GM19463 (cell line): ENCODE data around the gene CIBAR2.

Source experiments
- ATAC-seq: cut with Tn5 transposase; IDR thresholded peaks from one replicate; pipeline ENCODE4 v1.9.1; 2021; ENCODE audit warnings: mild to moderate bottlenecking, moderate library complexity; ENCODE audit not compliant: unreplicated experiment

CIBAR2 gene

DNA sequence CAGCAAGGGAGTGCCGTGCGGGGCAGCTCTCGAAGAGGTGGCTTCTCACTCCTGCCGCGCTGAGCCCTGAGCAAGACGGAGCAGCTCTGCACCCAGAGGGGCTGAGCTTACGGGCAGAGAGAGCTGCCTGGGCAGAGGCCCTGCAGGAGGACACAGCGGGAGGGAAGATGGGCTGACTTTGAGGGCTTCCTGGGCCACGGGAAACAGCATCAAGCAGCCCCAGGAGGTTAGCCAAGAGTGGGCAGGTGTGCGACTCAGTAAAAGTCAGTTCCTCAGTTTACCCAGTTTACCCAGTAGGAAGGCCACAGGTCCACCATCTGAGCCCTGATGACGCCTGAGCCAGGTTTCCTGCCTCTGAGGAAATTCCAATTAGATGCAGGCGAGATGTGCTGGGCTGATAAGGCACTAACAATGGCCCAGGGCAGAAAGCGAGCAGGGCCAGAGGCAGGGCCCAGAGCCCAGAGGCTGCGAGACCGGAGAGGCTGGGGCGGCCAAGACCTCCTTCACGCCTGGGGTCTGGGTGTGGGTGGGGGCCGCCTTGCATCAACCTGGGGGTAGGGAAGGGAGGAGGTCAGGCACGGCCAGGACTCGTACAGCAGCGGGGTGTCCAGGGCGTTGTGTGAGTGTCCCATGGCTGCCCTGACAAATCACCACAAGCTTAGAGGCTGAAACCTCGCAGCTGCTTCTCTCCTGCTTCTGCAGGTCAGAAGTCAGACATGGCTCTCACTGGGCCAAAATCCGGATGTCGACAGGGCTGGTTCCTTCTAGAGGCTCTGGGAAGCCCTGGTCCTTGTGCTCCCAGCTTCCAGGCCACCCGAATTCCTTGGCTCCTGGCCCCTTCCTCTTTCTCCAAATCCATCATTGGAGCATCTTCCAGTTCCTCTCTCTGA, 32.0 kb upstream of the CIBAR2 start:
- ATAC-seq = no peak

DNA sequence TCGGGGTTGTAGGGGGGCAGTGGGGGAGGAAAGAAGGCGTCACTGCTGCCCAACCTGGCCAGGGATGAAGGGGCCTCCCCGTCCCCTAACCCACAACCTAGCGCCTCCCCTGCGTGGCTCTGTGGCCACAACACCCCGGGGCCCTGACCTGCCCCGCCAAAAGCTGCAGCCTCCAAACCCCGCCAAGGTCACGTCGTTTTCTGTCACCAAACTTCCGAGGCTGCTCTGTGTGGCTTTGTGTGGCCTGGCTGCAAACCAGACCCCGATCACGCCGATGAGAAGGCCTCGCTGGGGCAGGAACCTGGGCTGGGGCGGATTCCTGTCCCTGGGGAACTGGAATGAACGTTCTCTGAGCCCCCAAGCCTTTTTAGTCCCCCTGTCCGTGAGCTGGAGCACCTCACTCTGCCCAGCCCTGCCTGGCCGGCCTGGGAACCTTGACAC, 30.5 kb upstream of the CIBAR2 start:
- no peak for ATAC-seq

DNA sequence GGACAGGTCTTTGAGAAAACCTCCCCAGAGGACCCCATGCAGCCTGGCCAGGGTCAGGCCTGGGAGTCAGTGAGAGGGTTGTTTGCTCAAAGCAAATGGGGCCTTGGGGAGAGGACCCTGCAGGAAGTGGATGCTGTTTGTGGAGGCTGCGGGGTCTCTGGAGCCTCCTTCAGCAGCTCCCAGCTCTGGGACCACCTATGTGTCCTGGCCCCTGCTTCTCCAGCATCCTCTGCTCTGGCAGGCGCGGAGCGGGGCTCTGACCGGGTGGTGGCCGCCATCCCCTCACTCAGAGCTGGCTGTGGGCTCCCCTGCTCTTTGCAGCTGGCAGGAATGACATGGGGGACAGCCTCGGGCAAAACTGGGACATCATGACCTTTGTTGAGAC, 29.8 kb upstream of the CIBAR2 start:
- no peak for ATAC-seq

DNA sequence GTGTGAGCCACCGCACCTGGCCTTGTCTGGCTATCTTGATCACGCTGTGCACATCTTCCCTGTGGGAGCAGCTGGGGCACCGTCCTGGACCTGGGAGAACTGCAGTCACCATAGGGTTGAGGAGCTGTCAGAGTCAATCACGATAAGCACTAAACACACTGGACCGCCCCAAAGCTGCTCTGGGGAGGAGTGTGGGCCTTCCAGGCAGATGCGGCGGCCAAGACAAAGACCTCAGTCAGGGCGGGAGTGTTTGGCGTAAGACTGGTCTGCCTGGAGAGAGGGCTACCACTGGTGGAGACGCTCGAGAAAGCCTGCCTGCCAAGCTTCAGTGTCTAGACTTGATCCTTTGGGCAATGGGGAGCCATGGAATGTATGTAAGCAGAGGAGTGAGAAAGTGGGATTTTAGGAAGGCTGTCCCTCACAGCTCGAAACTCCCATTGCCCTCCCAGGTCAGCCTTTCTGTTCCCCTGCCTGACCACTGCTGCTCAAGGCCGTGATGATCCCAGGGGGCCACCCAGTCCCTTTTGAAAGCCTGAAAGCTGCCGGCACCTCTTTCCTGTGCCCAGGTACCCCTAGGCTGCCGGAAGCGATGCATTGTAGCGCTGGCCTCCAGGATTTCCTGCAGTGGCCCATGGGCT, 29.3 kb upstream of the CIBAR2 start:
- ATAC-seq = no peak

DNA sequence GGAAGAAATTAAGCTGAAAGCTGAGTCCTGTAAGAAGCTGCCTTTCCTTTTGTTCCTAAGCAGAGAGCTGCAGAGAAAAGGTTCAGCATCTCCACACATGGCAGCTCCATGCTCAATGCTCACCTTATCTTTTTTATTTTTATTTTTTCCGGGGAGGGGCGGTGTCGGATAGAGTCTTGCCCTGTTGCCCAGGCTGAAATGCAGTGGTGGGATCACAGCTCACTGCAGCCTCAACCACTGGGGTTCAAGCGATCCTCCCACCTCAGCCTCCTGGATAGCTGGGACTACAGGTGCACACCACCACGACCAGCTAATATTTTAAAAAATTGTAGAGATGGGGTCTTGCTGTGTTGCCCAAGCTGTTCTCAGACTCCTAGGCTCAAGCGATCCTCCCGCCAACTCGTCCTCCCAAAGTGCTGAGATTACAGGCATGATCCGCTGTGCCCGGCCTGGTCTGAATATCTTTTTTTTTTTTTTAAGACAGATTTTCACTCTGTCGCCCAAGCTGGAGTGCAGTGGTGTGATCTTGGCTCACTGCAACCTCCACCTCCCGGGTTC, 28.3 kb upstream of the CIBAR2 start:
- no peak for ATAC-seq

DNA sequence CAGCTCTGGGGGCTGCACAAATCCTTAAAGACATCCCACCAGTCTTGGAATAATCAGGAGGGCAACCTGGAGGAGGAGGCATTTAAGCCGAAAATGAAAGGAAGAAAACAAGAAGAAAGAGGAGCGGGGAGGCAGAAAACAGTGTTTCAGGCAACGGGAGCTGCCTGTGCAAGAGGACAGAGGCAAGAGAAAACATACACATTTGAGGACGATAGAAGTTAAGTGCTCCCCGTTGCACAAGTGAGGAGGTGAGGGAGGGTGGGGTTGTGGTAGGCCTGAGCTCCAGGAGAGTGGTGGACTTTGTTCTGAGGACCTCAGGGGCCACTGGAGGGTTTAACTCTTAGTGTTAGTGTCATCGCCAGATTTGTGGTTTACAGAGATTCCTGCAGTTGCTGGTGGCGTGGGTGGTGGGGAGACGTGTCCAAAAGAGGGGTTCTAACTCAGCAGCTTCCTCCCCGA, 27.6 kb upstream of the CIBAR2 start:
- no peak for ATAC-seq

DNA sequence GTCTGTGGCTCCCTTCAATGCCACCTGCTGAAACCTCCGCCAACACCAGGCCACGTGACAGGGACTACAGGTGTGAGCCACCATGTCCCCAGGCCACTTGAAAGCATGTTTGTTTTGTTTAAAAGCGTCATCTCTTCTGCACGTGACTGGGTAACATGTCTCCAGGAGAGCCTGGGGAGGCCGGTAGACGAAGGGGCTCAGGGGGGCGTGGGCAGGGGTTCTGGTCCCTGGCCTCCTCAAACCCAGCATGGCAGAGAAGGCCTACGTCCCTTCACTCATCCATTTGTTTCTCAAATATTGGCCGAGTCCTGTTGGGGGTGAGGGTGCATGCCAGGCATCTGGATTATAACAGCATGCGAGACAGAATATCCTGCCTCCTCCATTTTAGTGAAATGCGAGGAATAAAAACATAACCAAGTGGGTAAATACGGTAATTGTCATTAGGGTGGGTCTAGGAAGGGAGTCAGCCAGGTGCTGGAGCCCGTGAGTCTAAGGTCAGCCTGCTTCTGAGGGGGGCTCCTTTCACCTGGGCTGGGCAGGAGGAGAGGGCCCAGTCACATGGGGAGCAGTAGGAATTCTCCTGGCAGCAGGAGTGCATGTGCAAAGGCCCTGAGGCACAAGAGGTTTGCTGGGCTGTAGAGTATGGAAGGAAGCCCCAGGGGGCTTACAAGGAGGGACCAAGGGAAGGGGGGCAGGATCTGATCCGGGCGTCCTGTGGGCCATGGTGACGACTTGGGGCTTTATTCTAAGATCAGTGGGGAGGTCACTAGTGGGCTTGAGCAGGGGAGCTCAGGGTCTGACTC, 26.8 kb upstream of the CIBAR2 start:
- ATAC-seq = no peak

DNA sequence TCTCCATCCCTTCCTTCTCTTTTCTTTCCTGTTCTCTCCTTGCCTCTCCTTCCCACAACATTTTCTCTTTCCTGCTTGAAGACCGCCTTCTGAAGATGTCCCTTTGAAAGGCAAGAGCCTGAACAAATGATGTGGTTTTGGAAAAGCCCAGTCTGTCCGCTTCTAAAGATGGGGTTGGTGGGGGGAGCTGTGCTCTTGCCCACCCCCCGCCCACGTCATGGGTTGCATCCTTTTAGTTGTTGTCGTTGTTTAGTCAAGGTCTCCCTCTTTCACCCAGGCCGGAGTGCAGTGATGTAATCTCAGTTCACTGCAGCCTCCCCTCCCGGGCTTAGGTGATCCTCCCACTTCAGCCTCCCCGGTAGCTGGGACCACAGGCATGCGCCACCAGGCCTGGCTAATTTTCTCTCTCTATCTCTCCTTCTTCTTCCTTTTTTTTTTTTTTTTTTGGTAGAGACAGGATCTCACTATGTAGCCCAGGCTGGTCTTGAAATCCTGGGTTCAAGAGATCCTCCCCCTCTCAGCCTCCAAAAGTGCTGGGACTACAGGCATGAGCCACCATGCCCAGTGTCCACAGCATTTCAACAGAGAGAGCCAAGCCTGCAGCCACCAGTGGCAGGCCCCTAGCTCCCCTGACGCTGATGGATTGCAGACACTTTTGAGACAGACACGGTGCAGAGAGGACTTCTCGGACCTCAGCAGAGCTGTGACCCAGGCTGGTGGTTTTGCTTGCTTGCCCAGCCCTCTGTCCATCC, 26.0 kb upstream of the CIBAR2 start:
- ATAC-seq = no peak

DNA sequence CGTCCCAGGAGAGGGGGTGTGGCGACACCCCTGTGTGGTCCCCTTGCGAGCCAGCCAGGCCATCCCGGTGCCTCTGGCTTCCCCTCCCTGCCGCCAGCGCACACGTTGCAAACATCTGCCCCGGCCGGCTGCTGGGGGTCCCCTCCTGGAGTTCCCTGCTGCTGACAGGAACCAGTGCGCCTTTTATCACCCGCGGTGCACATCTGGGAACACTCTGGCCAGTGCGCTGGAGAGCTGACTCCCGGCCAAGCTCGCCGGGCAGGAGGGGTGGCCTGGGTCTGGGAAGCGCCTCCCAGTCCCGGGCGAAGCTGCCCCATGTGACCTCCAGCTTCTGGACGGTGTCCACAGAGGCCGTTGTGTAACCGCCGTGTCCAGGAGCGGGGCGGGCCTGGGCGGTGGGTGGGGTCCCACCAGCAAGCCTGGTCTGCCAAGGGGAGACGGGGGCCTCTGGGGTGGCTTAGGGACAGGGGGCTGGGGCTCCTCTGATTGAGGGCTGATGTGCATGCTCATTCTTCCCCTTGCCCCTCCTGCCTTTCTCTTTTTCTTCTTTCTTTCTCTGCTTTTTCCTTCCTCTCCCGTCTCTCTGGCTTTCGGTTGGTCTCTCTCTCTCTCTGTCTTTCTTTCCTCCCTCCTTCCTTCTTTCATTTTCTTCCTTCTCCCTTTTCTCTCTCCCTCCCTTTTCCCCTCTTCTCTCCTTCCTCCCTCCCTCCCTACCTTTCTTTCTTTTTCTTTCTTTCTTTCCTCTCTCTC, 25.2 kb upstream of the CIBAR2 start:
- ATAC-seq = no peak

DNA sequence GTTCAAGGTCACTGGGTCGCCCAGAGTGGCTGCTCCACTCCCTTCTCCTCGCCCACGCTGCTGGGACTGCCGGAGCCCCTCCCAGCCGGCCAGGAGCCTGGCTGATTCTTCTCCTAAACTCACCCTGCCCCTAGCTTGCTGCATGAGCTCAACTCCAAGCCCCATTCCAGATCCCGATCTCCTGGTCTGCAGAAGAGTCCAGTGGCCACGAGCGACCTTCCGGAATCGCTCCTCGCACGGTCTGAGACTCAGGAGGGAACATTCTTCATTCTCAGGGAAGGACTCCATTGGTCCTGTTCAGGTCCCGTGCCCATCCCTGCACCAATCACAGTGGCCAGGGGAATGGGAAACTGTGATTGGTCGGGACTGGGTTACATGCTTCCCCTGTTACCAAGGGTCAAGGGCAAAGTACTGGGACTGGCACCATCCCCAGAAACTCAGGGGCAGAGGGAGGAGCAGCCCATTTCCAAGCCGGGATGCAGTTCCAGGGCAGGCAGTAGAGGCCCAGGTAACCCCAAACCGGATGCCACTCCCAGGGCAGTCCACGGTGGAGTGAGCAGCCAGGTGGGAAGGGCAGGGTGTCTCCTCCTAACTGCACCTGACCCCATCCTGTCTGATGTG, 24.5 kb upstream of the CIBAR2 start:
- ATAC-seq = no peak

DNA sequence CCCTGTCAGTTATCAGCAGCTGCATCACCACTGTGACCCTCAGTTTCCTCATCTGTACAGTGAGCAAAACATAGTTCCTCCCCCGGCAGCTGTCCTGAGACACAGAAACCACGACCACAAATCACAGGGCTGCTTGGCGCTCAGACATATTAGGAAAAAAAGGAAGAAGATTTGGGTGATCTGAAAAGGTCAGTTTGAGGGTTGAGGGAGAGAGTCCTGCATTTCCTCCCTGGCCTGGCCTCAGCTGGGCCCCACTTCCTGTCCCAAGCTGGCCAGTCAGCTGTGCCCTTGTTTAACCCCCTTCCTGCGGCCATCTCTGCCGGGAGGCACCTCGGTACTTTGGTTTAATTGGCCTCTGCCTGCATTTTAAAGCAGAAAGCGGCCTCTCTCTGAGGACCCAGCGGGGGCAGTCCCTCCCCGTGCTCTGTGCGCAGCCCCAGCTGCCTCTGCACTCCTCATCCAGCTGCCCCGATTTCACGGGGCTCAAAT, 24.0 kb upstream of the CIBAR2 start:
- ATAC-seq = no peak

DNA sequence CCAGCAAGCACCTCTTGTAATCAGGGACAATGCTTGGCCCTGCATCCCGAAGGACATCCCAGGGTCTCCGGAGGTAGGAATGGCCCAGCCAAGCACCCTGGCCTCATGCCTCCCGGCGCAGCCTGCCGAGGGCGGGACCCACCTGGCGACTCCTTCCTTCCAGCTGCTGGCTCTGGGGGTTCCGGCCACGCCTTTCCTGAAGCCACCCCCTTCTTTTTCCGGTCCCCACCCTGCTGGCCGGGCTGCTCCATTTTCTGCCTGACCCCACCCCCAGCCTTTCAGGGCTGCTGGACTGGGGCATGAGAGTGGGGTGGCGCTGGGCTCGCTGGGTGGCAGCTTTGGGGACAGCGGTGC, 22.5 kb upstream of the CIBAR2 start:
- ATAC-seq = no peak

DNA sequence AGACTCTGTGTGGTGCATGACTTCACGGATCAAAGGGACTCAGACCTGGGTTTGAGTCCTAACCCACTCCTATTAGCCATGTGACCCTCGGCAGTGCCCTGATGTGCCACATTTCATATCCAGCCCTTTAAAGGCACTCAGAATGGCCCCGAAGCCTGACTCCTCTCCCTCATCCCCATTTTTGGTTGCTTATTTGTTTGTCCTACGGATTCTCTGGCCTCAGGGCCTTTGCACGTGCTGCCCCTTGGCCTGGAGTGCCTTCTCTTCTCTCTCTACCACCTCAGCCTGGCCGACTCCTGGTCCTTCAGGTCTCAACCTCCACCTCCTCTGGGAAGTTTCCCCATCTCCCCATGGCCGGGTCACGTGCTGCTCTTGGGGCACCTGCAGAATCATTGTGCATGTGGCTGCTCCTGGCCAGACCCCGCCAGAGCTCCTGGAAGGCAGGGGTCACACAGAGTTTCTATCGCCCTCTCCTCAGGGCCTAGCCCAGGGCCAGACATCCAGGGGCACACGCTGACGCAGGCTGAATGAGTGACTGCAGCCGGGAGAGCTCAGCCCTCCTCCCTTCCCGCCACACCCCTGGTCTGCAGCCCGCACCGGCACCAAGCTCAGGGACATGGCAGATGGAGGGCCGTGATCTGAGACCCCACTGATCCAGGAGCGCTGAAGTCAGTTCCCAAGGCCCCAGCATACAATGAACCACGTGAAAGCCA, 22.0 kb upstream of the CIBAR2 start:
- no peak for ATAC-seq

DNA sequence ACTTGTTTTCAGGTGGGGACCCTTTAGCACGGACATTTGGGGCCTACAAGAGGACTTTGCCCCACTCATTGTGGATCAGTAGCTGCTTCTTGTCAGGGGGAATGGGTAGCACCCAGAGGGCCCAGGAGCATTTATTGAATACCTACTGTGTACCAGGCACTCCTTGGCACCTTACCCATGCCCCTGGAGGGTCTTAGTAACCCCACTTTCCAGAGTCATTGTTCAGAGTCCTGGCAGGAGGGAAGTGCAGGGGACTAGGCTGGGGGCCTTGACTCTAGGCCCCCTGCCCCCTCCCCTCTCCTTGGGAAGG, 21.0 kb upstream of the CIBAR2 start:
- ATAC-seq = no peak

DNA sequence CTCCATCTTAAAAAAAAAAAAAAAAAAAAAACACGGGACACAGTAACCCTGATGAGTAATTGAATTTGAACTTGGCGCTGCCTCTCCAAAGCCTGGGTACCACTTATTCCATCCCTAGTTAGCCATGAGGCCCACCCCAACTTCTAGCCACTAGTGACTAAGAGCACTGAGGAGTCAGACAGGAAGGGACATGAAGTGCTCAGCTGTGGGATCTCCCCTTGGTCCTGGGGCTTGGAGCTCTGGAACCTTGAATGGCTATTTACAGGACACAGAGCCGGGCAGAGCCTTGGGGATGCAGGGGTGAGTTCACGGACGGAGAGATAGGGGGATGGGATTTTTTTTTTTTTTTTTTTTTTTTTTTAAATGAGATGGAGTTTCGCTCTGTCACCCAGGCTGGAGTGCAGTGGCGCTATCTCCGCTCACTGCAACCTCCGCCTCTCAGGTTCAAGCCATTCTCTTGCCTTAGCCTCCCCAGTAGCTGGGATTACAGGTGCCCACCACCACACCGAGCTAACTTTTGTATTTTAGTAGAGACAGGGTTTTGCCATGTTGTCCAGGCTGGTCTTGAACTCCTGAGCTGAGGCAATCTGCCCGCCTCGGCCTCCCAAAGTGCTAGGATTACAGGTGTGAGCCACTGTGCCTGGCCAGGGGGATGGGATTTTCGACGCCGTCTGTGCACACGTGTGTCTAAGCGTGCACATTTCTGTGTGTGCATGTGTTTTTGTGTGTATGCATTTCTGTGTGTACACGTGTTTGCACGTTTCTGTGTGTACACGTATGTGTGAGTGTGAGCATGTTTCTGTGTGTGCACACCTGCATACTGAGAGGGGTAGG, 20.4 kb upstream of the CIBAR2 start:
- ATAC-seq = no peak

DNA sequence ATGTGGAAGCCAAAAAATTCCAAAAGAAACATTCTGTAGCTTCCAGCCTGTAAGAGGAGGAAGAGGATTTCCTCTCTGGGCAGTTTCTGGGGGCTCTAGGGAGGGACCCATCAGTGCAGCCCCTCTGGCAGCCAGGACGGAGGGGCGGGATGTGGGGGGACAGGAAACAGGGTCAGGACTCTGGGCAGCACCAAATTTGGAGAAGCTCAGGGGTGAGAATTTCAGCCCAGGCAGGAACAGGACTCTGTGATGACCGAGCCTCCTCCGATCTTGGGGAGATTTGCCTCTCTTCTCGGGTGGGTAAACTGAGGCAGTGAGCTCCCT, 18.4 kb upstream of the CIBAR2 start:
- ATAC-seq = no peak

DNA sequence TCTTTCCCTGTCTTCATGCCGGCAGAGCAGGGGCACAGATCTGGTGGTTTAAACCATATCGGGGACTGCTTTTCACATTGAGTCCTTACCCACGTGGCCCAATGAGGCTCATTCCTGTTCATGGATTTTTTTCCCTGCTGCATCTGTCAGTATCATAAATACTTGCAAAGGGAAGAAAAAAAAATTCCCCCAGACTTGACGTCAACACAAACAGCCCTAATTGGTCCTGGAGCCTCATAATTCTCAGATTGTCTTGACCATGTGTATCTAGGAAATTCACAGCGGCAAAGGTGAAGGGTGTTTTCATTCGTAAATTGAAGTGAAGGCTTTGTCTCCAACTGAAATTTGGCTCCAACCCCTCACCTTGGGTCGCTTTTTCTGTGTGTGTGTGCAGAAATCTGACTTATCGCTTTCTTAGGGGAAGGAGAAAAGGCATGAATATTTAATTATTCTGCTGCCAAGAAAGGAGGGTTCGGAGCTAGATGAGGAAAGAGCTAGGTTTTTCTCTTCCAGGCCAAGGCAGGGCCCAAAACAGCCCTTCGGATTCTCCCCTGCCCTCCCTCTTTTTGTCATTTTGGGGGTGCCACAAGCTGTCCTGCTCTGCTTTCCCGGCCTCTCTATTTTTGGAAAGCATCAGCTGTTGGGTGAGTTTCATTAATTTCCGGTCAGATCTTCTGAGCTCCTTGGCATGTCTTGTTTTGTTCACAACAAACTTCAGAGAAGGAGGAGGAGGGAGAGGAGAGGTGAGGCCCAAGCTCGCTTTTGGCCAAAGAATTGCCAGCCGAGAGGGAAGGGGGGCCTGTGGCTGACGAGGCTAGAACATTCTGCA, 17.8 kb upstream of the CIBAR2 start:
- ATAC-seq = no peak
